ENCODE results near the gene CNTNAP3B.
"Not testable (repeated sequence)": the region's sequence is repeated elsewhere in the genome, so short reads cannot be mapped to it uniquely, and the experiment has no call there.

- not testable (repeated sequence) for TF ChIP-seq CTCF (IDR thresholded peaks at IDR 0.05; ENCODE audit: extremely low read depth in 1 of 2, insufficient read depth in 1 of 2, low read depth in 1 of 2, low read length in 2 of 2); MAX (IDR thresholded peaks at IDR 0.05; ENCODE audit: insufficient read depth, insufficient read length); POLR2AphosphoS5 (IDR thresholded peaks at IDR 0.05; ENCODE audit: insufficient read depth, low read depth, low read length)
Observed at GRCh38 chr9:42020639-42021038, 108.6 kb downstream of the CNTNAP3B start.
